ENCODE data around the gene RUNX1.
A peak's percentile ranks its signal among the peaks of the same experiment; 100 is the strongest.
"Not testable (repeated sequence)": the region's sequence is repeated elsewhere in the genome, so short reads cannot be mapped to it uniquely, and the experiment has no call there.

The RUNX1 gene

GRCh38 chr21:35014302-35015041, 34.6 kb downstream of the RUNX1 start:
- no peak for DNase-seq

DNA sequence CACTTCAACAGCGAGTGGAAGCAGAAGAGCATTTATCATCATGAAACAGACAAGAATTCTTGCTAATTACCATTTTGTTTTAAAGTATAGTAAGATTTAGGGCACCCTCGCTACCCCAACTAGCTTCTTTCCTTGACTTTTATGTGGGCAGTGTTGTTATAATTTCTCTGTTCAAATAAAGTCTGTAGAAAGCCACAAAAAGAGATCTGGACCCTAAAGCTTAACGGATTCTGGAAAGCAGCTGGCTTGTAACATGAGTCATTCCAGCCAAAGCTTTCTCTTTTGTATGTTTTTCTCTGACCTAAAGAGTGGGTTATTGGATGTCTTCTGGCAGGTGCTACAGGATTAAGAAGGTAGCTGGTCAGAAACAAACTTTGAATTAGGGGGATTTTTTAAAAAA, 37.4 kb downstream of the RUNX1 start:
- DNase-seq = peak; percentile 7

DNA sequence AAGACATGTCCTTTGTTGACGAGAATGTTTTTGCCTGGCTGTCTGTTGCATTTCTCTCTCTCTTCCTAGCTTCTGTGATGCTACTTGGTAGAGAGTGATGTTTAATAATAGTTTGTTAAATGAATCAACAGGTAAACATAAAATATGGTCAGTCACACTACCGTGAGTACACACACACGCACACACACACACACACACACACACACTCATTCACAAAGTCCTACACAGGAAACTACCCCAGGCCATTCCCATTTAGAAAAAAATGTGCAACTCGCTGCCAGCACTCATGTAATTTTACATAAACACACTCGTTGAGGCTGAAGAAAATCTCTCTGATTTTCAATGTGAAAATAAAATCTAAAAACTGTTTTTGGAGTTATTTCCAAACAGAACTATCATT, 38.7 kb downstream of the RUNX1 start:
- DNase-seq = no peak

DNA sequence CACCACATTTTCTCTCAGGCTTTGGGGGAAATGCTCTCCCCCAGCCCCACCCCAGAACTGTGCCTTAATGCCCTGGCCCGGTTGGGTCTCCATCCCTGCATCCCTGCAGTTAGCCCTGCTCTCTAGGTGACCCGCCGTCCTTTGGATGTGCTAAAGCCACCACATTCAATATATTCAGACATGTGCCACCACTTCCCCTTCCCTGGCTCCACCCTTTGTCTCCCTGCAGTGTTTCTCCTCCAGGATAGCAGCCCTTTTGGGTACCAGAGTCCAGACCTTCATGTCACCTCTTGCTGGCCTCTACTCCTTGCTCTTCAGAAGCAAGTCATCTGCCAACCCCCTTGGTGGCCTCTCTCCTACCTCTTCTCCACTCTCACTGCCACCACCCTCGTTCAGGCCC, 41.8 kb downstream of the RUNX1 start:
- no peak for DNase-seq

DNA sequence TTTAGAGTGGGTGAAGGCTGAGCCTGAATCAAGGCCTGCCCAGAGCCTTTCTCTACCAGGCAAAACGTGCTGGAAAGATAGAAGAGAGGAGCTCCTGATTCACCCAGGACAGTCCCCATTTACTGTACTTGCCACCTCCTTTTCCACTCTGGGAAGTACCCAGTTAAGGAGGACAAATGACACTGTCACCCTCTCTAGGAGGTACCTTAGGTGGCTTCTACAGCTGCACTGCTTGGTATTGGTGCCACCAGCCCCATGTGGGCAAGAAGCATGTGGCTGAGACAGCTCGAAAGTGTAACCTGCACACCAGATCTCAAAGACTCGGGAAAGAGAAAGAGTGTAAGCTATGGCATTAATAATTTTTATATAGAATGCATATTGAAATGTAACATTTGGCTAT, 42.3 kb downstream of the RUNX1 start:
- no peak for DNase-seq

DNA sequence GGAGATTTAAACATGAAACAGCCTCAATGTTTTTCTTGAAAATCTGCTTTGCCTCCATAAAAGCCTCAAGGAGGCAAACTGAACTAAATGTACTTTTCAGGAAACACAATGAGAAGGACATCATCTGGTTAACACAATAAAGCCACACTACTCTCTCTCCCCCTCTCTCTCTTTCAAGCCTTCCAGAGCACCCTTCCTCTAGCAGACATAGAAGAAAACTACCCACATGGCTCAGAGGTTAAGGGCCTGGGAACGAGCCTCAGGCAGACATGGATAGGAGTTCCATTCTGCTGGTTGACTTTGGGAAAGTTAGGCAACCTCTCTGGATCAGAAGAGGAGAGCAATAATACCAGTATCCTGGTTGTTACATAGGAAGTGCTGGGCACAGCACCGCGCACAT, 42.9 kb downstream of the RUNX1 start:
- no peak for DNase-seq

GRCh38 chr21:35005560-35006224, 43.4 kb downstream of the RUNX1 start:
- no peak for DNase-seq

- DNase-seq = no peak
Observed at GRCh38 chr21:35005077-35005476, 44.0 kb downstream of the RUNX1 start.

- DNase-seq = no peak
Observed at GRCh38 chr21:35004314-35004713, 44.8 kb downstream of the RUNX1 start.

GRCh38 chr21:35002879-35003722, 46.0 kb downstream of the RUNX1 start:
- DNase-seq = no peak

- no peak for DNase-seq
Observed at GRCh38 chr21:34999397-34999941, 49.6 kb downstream of the RUNX1 start.

GRCh38 chr21:34998176-34998575, 50.9 kb downstream of the RUNX1 start:
- DNase-seq = no peak

DNA sequence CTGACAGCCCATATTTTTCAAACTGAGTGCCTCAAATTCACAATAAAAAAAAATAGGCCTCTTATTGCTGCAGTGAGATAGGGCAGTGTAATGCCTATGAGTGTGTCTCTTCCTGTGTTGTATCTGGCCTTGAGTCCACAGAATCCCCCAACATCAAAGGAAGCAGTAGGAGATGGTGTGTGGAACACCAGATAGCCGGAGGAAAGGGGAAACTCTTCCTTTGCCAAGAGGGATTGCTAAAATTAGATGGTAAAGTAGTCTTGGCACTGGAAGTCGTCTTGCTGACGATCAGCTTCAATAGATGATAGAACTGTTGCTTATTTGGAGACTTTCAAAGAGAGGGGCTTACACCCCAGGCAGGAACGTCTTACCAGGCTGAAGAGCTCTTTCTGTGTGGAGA, 51.8 kb downstream of the RUNX1 start:
- DNase-seq = no peak

GRCh38 chr21:34996304-34997101, 52.6 kb downstream of the RUNX1 start:
- DNase-seq = no peak

DNA sequence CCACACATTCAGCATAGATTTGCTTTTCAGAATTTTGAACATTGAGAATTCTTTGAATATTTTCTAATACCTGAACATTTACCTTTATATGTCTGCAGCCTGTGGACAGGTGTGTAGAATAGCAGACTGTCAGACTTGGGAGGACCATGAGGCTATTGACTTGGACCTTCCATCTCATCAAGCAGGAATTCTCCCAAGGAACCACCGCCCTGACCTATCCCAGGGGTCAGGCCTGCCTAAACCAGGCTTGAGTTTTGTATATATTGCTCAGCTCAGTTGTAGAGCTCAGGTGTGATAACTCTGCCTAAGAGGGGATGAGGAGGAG, 53.2 kb downstream of the RUNX1 start:
- DNase-seq = no peak

DNA sequence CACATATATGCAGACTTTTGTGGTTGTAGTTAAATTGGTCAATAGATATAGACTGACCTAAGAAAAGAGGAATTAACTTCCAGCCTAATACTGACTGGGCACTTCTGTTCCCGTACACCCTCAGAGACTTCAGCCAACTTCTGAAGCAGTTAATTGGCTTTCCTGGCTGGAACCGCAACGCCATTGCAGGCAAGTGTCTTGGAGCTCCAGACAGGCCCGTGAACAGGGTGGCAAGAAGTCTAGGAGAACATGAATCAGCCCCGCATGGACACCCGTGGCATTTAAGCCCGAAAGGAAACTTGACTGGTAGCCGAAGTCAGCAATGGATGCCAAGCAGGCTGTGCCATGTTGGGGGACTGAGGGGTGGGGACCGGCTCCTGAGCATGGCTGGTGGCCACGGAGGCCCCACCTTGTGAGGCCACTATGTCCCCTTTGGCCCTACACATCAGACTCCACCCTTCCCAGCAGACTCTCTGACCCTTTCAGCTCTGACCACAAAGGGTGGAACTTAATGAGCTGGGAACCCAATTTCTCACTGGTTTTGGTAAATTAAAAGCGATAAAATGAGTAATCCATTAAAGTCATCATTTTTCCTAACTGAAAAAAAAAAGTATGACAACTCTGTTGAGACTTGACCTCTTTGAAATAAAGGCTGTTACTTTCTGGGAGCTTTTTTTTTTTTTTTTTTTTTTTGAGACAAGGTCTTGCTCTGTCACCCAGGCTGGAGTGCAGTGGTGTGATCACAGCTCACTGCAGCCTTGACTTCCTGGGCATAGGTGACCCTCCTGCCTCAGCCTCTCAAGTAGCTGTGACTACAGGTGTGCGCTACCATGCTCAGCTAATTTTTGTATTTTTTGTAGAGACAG, 54.1 kb downstream of the RUNX1 start:
- DNase-seq = no peak

DNA sequence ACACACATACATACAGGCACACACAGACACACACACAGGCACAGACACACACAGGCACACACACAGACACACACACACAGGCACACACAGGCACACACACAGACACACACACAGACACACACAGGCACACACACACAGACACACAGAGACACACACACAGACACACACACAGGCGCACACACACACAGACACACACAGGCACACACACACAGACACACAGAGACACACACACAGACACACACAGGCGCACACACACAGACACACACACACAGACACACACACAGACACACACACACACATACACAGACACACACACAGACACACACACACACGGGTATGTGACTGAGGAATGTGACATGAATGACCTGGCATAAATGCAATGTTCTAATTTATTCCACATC, 55.6 kb downstream of the RUNX1 start:
- DNase-seq = not testable (repeated sequence)

- no peak for DNase-seq
Observed at GRCh38 chr21:34992736-34993398, 56.2 kb downstream of the RUNX1 start.

- no peak for DNase-seq
Observed at GRCh38 chr21:34992180-34992579, 56.9 kb downstream of the RUNX1 start.

DNA sequence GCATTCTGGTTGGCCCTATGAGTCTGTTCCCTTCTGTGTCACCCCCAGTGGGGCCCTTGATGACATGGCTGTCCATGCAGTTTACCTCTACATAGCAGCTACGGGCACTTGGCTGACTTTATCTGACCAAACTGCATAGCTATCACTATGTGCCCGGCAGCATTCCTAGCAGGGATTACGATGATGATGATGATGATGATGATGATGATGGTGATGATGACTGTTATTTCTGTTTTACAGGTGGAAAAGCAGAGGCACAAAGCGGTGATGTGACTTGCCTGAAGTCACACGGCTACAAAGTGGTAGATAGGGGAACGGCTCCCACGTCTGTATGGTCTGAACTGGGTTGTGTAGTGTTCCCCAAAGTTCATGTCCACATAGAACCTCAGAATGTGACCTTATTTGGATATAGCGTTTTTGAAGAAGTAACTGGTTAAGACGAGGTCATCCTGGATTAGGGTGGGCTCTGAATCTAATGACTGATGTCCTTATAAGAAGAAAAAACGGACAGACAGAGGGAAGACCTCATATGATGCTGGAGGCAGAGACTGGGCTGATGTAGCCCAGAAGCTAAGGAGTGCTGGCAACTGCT, 57.6 kb downstream of the RUNX1 start:
- no peak for DNase-seq

GRCh38 chr21:34990842-34991241, 58.3 kb downstream of the RUNX1 start:
- DNase-seq = no peak

Measured in NCI-H774 (cell line).